ENCODE data around the gene GABARAPL2.

DNA sequence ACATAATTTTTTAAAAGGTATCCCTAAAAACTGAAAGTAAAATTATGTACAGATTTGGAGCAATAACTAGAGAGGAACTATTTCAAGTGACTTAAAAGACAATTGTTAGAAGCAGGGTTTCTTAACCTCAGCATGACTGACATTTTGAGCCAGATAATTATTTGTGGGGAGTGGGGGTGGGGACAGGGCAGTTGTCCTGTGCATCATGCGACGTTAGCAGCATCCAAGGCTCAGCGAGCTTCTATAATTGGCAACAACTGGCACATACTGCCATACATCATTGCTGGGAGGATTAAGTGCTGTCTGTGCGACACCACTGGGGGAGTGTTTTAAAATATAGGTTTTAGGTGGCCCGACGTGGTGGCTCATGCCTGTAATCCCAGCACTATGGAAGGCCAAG lies 27.1 kb downstream of the GABARAPL2 start:
- TF ChIP-seq ZNF274 (IDR thresholded peaks at IDR 0.05; ENCODE audit: low read depth, low read length): no peak
- no peak for TF ChIP-seq YY1 (IDR thresholded peaks at IDR 0.05; ENCODE audit: insufficient read depth, insufficient read length)
- no peak for TF ChIP-seq SUZ12 (IDR thresholded peaks at IDR 0.05; ENCODE audit: extremely low read depth, insufficient read depth, insufficient read length)

Data from NT2/D1 (cell line).